Measurements from ENCODE around the gene RABEP2. TPM values are rescaled to one million over a fixed set of nuclear protein-coding genes. Genes with fewer than 3 reads are reported as not detected.

Gene RABEP2, protein sequence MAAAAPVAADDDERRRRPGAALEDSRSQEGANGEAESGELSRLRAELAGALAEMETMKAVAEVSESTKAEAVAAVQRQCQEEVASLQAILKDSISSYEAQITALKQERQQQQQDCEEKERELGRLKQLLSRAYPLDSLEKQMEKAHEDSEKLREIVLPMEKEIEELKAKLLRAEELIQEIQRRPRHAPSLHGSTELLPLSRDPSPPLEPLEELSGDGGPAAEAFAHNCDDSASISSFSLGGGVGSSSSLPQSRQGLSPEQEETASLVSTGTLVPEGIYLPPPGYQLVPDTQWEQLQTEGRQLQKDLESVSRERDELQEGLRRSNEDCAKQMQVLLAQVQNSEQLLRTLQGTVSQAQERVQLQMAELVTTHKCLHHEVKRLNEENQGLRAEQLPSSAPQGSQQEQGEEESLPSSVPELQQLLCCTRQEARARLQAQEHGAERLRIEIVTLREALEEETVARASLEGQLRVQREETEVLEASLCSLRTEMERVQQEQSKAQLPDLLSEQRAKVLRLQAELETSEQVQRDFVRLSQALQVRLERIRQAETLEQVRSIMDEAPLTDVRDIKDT
- 10 to 100 TPM; 16.1 to 19.2 TPM for total RNA-seq
- polyA plus RNA-seq (2013, experiment 1 of 2): 7.8 TPM
- polyA plus RNA-seq (2013, experiment 2 of 2): 6.0 TPM
- long read RNA-seq, experiment 1, partial matches to known transcripts: 1 of 1 reads
- long read RNA-seq, experiment 1, other reads (novel, unspliced or antisense): 0 of 1 reads
- long read RNA-seq, experiment 2, partial matches to known transcripts: 0 of 1 reads
- long read RNA-seq, experiment 2, other reads (novel, unspliced or antisense): 0 of 1 reads
- long read RNA-seq, experiment 3, partial matches to known transcripts: 0 of 4 reads
- long read RNA-seq, experiment 3, other reads (novel, unspliced or antisense): 2 of 4 reads
- long read RNA-seq, experiment 4, partial matches to known transcripts: 1 of 1 reads
- long read RNA-seq, experiment 4, other reads (novel, unspliced or antisense): 0 of 1 reads

DNA sequence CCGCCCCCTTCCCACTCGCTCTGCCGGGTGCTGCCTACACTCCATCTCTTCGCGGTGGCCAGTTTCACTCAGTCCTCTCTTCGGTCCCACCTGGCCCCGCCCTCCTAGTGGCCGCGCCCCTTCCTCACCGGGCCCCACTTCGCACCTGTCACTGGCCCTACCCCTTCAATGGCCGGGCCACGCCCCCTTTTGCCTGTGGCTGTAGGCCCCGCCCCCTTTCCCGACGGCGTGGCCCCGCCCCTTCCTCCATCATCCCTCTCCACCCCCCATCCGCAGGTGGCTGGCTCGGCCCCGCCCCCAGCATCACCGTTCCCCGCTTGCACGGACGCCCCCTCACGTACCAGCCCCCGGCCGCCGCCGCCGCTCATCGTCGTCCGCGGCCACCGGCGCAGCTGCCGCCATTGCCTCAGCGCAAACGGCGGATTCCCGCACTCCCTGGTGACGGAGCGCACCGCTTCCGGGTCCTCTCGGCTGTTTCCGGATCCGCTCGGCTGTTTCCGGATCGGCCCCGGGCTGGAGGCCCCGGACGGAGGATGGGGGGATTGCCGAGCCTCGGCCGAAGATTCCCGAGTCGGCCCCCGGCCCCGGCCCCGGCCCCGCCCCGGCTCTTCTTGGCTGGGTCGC is at the start of gene RABEP2:
Gene RABEP2, minus strand, starts transcription at position 477 of the 624 bp plus-strand sequence. Its CDS starts 75 bp downstream, at position 402.
- no peaks in the 10 kb centered on the region for H3K4me1 ChIP-seq (ENCODE audit: control insufficient read depth, insufficient read depth, low read length)
- no peaks in the 10 kb centered on the region for H3K9me3 ChIP-seq (ENCODE audit: control insufficient read depth, low read length)
- H3K27me3 ChIP-seq (ENCODE audit: control insufficient read depth, insufficient read depth, low read length, poor library complexity, severe bottlenecking): no peaks in the 10 kb centered on the region
- TF ChIP-seq, protein P1, sequence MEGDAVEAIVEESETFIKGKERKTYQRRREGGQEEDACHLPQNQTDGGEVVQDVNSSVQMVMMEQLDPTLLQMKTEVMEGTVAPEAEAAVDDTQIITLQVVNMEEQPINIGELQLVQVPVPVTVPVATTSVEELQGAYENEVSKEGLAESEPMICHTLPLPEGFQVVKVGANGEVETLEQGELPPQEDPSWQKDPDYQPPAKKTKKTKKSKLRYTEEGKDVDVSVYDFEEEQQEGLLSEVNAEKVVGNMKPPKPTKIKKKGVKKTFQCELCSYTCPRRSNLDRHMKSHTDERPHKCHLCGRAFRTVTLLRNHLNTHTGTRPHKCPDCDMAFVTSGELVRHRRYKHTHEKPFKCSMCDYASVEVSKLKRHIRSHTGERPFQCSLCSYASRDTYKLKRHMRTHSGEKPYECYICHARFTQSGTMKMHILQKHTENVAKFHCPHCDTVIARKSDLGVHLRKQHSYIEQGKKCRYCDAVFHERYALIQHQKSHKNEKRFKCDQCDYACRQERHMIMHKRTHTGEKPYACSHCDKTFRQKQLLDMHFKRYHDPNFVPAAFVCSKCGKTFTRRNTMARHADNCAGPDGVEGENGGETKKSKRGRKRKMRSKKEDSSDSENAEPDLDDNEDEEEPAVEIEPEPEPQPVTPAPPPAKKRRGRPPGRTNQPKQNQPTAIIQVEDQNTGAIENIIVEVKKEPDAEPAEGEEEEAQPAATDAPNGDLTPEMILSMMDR (conservative IDR thresholded peaks at IDR 0.05): no peak
- peak within 1 kb of the TSS; percentile 91 for H3K27ac ChIP-seq (ENCODE audit: low read depth, low read length)
- Mint-ChIP-seq H3K27me3 (ENCODE audit: insufficient read depth) (peaks cover 2% of the 10 kb centered on the region), H3K36me3 (ENCODE audit: low read depth) (peaks cover 6% of the 10 kb centered on the region), H3K9me3 (no peaks in the 10 kb centered on the region), H3K4me3 (peak within 1 kb of the TSS; percentile 91), H3K4me1 (peaks cover 9% of the 10 kb centered on the region), H3K27ac (peak within 1 kb of the TSS; percentile 98)
- H3K4me3 ChIP-seq (ENCODE audit: low read length): peak within 1 kb of the TSS; percentile 86
- H3K9ac ChIP-seq (ENCODE audit: extremely low read depth, low read length, poor library complexity, severe bottlenecking): peak within 1 kb of the TSS; percentile 75
- WGBS, 2 experiments (ENCODE audit: insufficient coverage in 1 of 2, insufficient read length in 1 of 2): 0% methylated on average over 4 to 66 of the region's 66 CpGs
- no peaks in the 10 kb centered on the region for H3K36me3 ChIP-seq (ENCODE audit: control insufficient read depth, insufficient read depth, low read length)
- DNase-seq: peak; percentile 100

DNA sequence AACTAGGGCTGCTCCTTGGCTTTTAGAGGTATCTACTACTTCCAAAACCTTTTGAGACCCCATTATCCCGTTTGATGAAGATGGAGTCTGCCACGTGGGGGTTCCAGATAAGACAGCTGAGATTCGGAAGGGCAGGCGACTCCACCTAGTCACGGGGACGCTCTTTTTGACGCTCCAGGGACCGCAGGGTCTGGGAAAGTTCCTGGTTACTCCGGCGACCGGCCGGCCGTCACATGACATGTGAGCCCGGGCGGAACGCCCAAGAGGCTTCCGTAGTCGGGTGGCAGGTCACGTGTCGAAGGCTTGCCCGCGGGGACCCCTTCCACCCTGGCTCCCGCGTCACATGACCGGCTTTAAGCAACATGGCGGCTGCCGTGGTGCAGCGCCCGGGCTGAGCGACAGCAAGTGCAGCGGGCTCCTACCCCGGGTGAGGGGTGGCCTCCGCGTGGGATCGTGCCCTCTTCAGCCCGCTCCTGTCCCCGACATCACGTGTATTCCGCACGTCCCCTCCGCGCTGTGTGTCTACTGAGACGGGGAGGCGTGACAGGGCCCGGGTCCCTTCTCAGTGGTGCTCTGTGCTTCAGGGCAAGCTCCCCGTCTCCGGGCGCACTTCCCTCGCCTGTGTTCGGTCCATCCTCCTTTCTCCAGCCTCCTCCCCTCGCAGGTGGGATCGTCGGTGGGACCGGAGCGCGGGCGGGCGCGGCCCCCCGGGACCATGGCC is 49.6 kb upstream of the RABEP2 start, which contains the start of gene SPNS1:
Gene SPNS1, plus strand, starts transcription at position 342 of the 721 bp plus-strand sequence. Its CDS starts 374 bp downstream, at position 716.
- Histone ChIP-seq H3K4me3 (ENCODE audit: low read length) (peak within 1 kb of the TSS; percentile 94), H3K4me1 (ENCODE audit: control insufficient read depth, insufficient read depth, low read length) (no peaks in the 10 kb centered on the region), H3K9ac (ENCODE audit: extremely low read depth, low read length, poor library complexity, severe bottlenecking) (peak within 1 kb of the TSS; percentile 82), H3K27ac (ENCODE audit: low read depth, low read length) (peak within 1 kb of the TSS; percentile 94), H3K36me3 (ENCODE audit: control insufficient read depth, insufficient read depth, low read length) (peaks cover 11% of the 10 kb centered on the region), H3K9me3 (ENCODE audit: control insufficient read depth, low read length) (no peaks in the 10 kb centered on the region), H3K27me3 (ENCODE audit: control insufficient read depth, insufficient read depth, low read length, poor library complexity, severe bottlenecking) (no peaks in the 10 kb centered on the region)
- H3K27me3 Mint-ChIP-seq (ENCODE audit: insufficient read depth): no peaks in the 10 kb centered on the region
- no peaks in the 10 kb centered on the region for H3K9me3 Mint-ChIP-seq
- TF ChIP-seq, protein P1 (conservative IDR thresholded peaks at IDR 0.05): no peak
- DNase-seq: peak; percentile 99
- H3K27ac Mint-ChIP-seq: peak within 1 kb of the TSS; percentile 96
- WGBS, 2 experiments (ENCODE audit: insufficient coverage in 1 of 2, insufficient read length in 1 of 2): 0% methylated on average over 28 to 60 of the region's 60 CpGs
- peaks cover 10% of the 10 kb centered on the region for H3K36me3 Mint-ChIP-seq (ENCODE audit: low read depth)
- peaks cover 7% of the 10 kb centered on the region for H3K4me1 Mint-ChIP-seq
- peak within 1 kb of the TSS; percentile 86 for H3K4me3 Mint-ChIP-seq

All from endodermal cell (in vitro differentiated cells).